ENCODE results near the gene CCR7.

DNA sequence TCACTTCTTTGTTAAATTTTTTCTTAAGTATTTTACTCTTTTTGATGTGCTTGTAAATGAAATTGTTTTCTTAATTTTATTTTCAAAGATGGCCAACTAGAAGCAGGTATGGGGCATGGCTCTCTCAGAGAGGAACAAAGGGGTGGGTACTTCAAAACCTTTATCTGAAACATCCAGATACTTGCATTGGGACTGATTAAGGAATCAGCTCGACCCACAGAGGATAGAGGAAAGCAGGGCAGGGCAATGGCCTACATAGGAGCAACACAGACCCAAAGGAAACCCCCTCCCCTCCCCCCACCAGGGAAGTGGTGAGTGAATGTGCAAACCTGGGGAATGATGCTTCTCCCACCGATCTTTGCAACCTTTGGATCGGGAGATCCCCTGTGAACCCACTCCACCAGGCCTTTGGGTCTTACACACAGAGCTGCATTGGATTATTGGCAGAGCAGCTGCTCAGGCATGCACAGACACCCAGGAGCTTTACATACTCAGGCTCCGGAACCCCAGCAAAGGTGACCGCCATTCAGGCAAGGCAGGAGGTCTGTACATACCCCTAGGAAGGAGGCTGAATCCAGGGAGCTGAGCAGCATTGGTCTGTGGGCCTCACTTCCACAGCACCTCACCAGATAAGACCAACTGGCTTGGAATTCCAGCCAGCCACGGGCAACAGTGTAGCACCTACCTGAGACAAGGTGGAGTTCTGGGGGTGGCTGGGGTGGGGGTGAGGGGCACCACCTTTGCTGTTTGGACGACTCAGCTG, 3.0 kb upstream of the CCR7 start:
- no peak for TF ChIP-seq CTCF (IDR thresholded peaks at IDR 0.05)
- TF ChIP-seq EZH2 (IDR thresholded peaks at IDR 0.05; ENCODE audit: borderline replicate concordance, insufficient read depth, low read depth, low read length, poor library complexity, severe bottlenecking), result no peak
